ENCODE data around the gene IL20RB. TPM values are rescaled to one million over a fixed set of nuclear protein-coding genes. Genes with fewer than 3 reads are reported as not detected.

IL20RB gene
- total RNA-seq, 1 experiment from 2014 or later: 7.2 TPM

DNA sequence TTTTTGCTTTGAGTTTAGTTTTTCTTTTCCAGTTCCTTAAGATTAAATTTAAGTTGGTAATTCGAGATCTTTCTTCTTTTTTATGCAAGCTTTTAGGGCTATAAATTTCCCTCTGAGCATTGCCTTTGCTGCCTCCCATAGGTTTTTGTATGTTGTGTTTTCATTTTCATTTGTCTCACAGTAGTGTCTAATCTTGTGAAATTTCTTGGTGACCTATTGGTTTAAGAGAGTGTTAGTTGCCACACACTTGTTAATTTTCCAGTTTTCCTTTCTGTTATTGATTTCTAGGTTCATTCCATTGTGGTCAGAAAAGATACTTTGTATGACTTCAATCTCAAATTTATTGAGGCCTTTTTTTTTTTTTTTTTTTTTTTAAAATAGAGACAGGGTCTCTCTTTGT lies 18.3 kb upstream of the IL20RB start:
- TF ChIP-seq, protein P1, sequence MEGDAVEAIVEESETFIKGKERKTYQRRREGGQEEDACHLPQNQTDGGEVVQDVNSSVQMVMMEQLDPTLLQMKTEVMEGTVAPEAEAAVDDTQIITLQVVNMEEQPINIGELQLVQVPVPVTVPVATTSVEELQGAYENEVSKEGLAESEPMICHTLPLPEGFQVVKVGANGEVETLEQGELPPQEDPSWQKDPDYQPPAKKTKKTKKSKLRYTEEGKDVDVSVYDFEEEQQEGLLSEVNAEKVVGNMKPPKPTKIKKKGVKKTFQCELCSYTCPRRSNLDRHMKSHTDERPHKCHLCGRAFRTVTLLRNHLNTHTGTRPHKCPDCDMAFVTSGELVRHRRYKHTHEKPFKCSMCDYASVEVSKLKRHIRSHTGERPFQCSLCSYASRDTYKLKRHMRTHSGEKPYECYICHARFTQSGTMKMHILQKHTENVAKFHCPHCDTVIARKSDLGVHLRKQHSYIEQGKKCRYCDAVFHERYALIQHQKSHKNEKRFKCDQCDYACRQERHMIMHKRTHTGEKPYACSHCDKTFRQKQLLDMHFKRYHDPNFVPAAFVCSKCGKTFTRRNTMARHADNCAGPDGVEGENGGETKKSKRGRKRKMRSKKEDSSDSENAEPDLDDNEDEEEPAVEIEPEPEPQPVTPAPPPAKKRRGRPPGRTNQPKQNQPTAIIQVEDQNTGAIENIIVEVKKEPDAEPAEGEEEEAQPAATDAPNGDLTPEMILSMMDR (conservative IDR thresholded peaks at IDR 0.05): no peak
- no peak for TF ChIP-seq EZH2 (IDR thresholded peaks at IDR 0.05; ENCODE audit: low read depth)
- Histone ChIP-seq H3K27ac (no peak overlapping the region), H3K4me2 (no peak overlapping the region), H3K36me3 (ENCODE audit: low read depth) (no peaks in the 10 kb centered on the region; the same call in 1 of the 2 replicates), H3K79me2 (ENCODE audit: low read depth) (peaks cover 49% of the 10 kb centered on the region), H3K9me2 (ENCODE audit: insufficient read depth) (no peaks in the 10 kb centered on the region), H3K27me3 (ENCODE audit: insufficient read depth, low read depth) (no peaks in the 10 kb centered on the region), H2AFZ (no peak overlapping the region), H3K4me1 (replicated peaks; ENCODE audit: insufficient read depth) (peaks cover 10% of the 10 kb centered on the region), H3K4me3 (no peak overlapping the region), H4K20me1 (ENCODE audit: insufficient read depth) (no peaks in the 10 kb centered on the region; the same call in none of the 2 replicates), H3K9me3 (ENCODE audit: insufficient read depth, low read depth) (no peaks in the 10 kb centered on the region), H3F3A (ENCODE audit: insufficient read depth, low read depth) (peaks cover 10% of the 10 kb centered on the region)
- no peak for DNase-seq
- intact Hi-C loops (cut with micrococcal nuclease; ENCODE audit: unreplicated experiment): no loop called here
- ChIA-PET CTCF (interaction anchor here (1.0 kb wide), 1 partner anchor 187 kb away, joined by 3 read pairs; the partner anchor contains the start of gene STAG1), POLR2A (ENCODE audit: unreplicated experiment) (no interaction called here)
- BruUV-seq (replicated peaks): no TSS peak

DNA sequence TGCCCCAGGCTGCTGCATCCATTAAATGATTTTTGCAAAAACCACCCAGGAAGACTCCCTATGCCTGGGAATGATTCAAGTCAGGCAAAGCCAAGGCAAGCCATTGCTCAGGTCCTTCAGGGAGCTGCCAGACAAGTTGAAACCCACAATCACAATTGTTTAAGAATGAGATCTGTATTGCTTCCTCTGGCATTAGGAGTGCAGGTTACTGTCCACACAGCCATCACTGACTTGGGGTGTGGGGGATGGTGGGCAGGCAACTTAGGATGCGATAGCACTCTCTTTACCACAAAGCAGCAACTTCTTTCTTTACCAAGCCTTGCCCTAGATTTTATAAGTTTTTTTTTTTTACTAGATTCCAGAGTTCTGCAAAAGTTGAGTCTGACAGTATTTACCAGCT lies 15.0 kb upstream of the IL20RB start:
- no peak overlapping the region for H3K4me3 ChIP-seq
- H3K9me3 ChIP-seq (ENCODE audit: insufficient read depth, low read depth): no peaks in the 10 kb centered on the region
- no peak overlapping the region for H3K27ac ChIP-seq
- peaks cover 46% of the 10 kb centered on the region for H3K79me2 ChIP-seq (ENCODE audit: low read depth)
- no peak for DNase-seq
- TF ChIP-seq EZH2 (IDR thresholded peaks at IDR 0.05; ENCODE audit: low read depth): no peak
- TF ChIP-seq, protein P1 (conservative IDR thresholded peaks at IDR 0.05): no peak
- intact Hi-C loops (cut with micrococcal nuclease; ENCODE audit: unreplicated experiment): no loop called here
- BruUV-seq (replicated peaks): no TSS peak
- ChIA-PET POLR2A (ENCODE audit: unreplicated experiment) (interaction anchor here (0.5 kb wide), 1 partner anchor 16 kb away, joined by 3 read pairs; no protein-coding TSS in a partner anchor), CTCF (no interaction called here)
- H3K4me1 ChIP-seq (replicated peaks; ENCODE audit: insufficient read depth): peaks cover 8% of the 10 kb centered on the region
- peaks cover 4% of the 10 kb centered on the region; the same call in 1 of the 2 replicates for H3K36me3 ChIP-seq (ENCODE audit: low read depth)
- H3F3A ChIP-seq (ENCODE audit: insufficient read depth, low read depth): peaks cover 6% of the 10 kb centered on the region
- H3K4me2 ChIP-seq: no peak overlapping the region
- H2AFZ ChIP-seq: no peak overlapping the region
- peaks cover 3% of the 10 kb centered on the region for H4K20me1 ChIP-seq (ENCODE audit: insufficient read depth)
- no peaks in the 10 kb centered on the region for H3K9me2 ChIP-seq (ENCODE audit: insufficient read depth)
- no peaks in the 10 kb centered on the region for H3K27me3 ChIP-seq (ENCODE audit: insufficient read depth, low read depth)

DNA sequence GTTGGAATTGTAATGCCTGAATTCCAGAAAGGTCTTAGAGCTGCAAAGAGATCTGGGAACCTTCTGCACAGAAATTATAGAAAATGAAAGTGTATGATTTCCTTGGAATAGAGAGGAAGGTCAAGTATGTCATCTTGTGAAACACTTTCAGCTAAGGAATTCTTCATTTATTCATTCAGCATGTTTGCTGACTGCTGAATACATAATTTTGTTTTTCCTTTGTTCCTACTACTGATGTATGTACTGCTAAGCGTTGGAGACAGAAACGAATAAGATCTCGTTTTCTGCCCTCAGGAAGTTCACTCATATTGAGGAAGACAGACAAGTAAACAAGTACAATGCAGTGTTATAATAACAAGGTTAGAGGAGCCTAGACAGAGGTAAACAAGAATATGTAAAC lies 14.3 kb upstream of the IL20RB start:
- H3F3A ChIP-seq (ENCODE audit: insufficient read depth, low read depth): no peaks in the 10 kb centered on the region; the same call in 1 of the 2 replicates
- H3K27ac ChIP-seq: no peak overlapping the region
- no peak overlapping the region for H3K4me2 ChIP-seq
- CTCF ChIA-PET: no interaction called here
- intact Hi-C loops (cut with micrococcal nuclease; ENCODE audit: unreplicated experiment): no loop called here
- peaks cover 4% of the 10 kb centered on the region; the same call in 1 of the 2 replicates for H3K36me3 ChIP-seq (ENCODE audit: low read depth)
- peaks cover 7% of the 10 kb centered on the region for H4K20me1 ChIP-seq (ENCODE audit: insufficient read depth)
- H3K9me3 ChIP-seq (ENCODE audit: insufficient read depth, low read depth): no peaks in the 10 kb centered on the region
- no peaks in the 10 kb centered on the region for H3K9me2 ChIP-seq (ENCODE audit: insufficient read depth)
- no TSS peak for BruUV-seq (replicated peaks)
- TF ChIP-seq, protein P1 (conservative IDR thresholded peaks at IDR 0.05): no peak
- TF ChIP-seq EZH2 (IDR thresholded peaks at IDR 0.05; ENCODE audit: low read depth): no peak
- no peak for DNase-seq
- no peaks in the 10 kb centered on the region for H3K27me3 ChIP-seq (ENCODE audit: insufficient read depth, low read depth)
- H3K79me2 ChIP-seq (ENCODE audit: low read depth): peaks cover 40% of the 10 kb centered on the region
- no peak overlapping the region for H3K4me3 ChIP-seq
- POLR2A ChIA-PET (ENCODE audit: unreplicated experiment): no interaction called here
- H3K4me1 ChIP-seq (replicated peaks; ENCODE audit: insufficient read depth): peaks cover 1% of the 10 kb centered on the region
- H2AFZ ChIP-seq: no peak overlapping the region
